ES-I3 (cell line): Measurements from ENCODE around the gene IL1RN.

ENCODE experiments used
- H3K36me3 ChIP-seq: 2 replicates; pipeline ENCODE4 v1.6.1; 2013; ENCODE audit warnings: mild to moderate bottlenecking, low read length, control low read depth, moderate library complexity; ENCODE audit not compliant: insufficient read depth
- H3K4me1 ChIP-seq: 2 replicates; pipeline ENCODE4 v1.6.1; 2013; ENCODE audit warnings: mild to moderate bottlenecking, control low read depth, low read length; ENCODE audit not compliant: insufficient read depth
- H3K9ac ChIP-seq: 2 replicates; pipeline ENCODE4 v1.6.1; 2013; ENCODE audit warnings: low read depth, mild to moderate bottlenecking, low read length, moderate library complexity
- H3K9me3 ChIP-seq: 2 replicates; pipeline ENCODE4 v1.6.1; 2013; ENCODE audit warnings: mild to moderate bottlenecking, low read length, moderate library complexity; ENCODE audit not compliant: control insufficient read depth, insufficient read depth

The IL1RN gene

DNA sequence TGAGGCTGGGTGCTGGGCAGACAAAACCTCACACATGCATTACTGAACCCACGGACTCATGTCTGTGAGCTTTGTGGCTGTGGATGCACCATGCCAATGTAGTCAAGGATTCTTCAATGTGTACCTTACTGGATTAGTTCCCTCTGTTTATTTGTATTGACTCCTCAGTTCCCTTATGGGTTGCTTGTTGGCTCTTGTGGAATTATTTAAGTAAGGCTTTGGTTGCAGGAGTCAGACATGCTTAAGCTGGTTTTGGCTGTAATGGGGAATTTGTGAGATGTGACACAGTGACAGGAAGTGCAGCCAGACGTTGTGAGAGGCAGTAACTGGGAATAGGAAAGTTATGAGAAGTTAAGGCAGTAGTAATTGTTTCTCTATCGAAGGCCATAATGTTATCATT, 13.6 kb upstream of the IL1RN start:
- Histone ChIP-seq H3K36me3 (no peaks in the 10 kb centered on the region), H3K9ac (no peak overlapping the region), H3K4me1 (peaks cover 9% of the 10 kb centered on the region), H3K9me3 (no peaks in the 10 kb centered on the region)

GRCh38 chr2:113114224-113114945, 13.0 kb upstream of the IL1RN start:
- H3K4me1 ChIP-seq: peaks cover 9% of the 10 kb centered on the region
- H3K9me3 ChIP-seq: no peaks in the 10 kb centered on the region
- no peaks in the 10 kb centered on the region for H3K36me3 ChIP-seq
- H3K9ac ChIP-seq: no peak overlapping the region

DNA sequence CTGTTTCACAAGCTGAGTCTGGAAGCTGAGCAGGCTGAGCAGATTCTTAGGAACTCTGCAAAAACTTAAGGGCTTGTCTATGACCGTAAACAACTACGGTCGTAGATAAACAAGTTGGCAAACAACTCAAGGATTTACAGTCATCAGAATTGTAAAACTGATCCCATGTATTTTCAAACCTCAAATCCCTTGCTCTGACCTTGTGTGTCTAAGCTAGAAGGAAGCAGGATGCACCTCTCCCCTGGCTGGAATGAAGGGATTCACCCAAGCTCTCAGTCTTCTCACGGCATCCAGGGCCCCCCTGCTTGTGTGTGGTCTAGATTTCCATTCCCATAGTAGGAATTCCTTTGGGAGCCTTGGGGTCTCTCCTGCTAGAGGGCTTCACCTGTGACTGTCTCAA, 12.4 kb upstream of the IL1RN start:
- peaks cover 9% of the 10 kb centered on the region for H3K4me1 ChIP-seq
- no peak overlapping the region for H3K9ac ChIP-seq

GRCh38 chr2:113116100-113116958, 11.1 kb upstream of the IL1RN start:
- H3K9me3 ChIP-seq: no peaks in the 10 kb centered on the region
- H3K36me3 ChIP-seq: no peaks in the 10 kb centered on the region
- peaks cover 9% of the 10 kb centered on the region for H3K4me1 ChIP-seq
- H3K9ac ChIP-seq: no peak overlapping the region

More for the DNA sequence above, 12.4 kb upstream of the IL1RN start:
- H3K9me3 ChIP-seq: no peaks in the 10 kb centered on the region
- H3K36me3 ChIP-seq: no peaks in the 10 kb centered on the region

DNA sequence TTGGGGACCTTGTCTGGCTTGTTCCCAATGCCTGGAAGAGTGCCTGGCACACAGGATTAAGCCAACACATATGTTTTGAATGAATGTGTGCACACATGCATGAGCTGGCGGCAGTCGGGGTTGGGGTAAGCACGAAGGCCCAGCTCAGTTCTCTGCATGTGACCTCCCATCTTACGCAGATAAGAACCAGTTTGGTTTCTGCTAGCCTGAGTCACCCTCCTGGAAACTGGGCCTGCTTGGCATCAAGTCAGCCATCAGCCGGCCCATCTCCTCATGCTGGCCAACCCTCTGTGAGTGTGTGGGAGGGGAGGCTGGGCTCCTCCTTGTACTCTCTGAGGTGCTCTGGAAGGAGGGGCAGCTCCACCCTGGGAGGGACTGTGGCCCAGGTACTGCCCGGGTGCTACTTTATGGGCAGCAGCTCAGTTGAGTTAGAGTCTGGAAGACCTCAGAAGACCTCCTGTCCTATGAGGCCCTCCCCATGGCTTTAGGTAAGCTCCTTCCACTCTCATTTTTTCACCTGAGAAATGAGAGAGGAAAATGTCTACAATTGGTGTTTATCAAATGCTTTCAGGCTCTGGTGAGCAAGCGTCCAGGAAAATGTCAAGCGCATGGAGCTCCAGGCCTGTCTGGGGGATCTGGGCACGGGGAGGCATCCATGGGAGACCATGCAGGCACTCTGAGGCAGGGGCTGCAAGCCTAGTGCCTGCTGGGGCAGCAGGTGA, 9.7 kb upstream of the IL1RN start:
- no peaks in the 10 kb centered on the region for H3K36me3 ChIP-seq
- H3K9me3 ChIP-seq: no peaks in the 10 kb centered on the region
- peaks cover 4% of the 10 kb centered on the region for H3K4me1 ChIP-seq
- no peak overlapping the region for H3K9ac ChIP-seq

- no peak overlapping the region for H3K9ac ChIP-seq
- no peaks in the 10 kb centered on the region for H3K4me1 ChIP-seq
- no peaks in the 10 kb centered on the region for H3K9me3 ChIP-seq
- no peaks in the 10 kb centered on the region for H3K36me3 ChIP-seq
Observed at GRCh38 chr2:113118263-113118657, 9.1 kb upstream of the IL1RN start.

GRCh38 chr2:113119111-113119510, 8.3 kb upstream of the IL1RN start:
- Histone ChIP-seq H3K9me3 (no peaks in the 10 kb centered on the region), H3K9ac (no peak overlapping the region), H3K36me3 (no peaks in the 10 kb centered on the region), H3K4me1 (no peaks in the 10 kb centered on the region)

- Histone ChIP-seq H3K36me3 (no peaks in the 10 kb centered on the region), H3K9ac (no peak overlapping the region), H3K9me3 (no peaks in the 10 kb centered on the region), H3K4me1 (no peaks in the 10 kb centered on the region)
Observed at GRCh38 chr2:113120861-113121260, 6.5 kb upstream of the IL1RN start.

GRCh38 chr2:113122364-113122763, 5.0 kb upstream of the IL1RN start:
- Histone ChIP-seq H3K4me1 (no peaks in the 10 kb centered on the region), H3K9me3 (no peaks in the 10 kb centered on the region), H3K9ac (no peak overlapping the region), H3K36me3 (no peaks in the 10 kb centered on the region)

DNA sequence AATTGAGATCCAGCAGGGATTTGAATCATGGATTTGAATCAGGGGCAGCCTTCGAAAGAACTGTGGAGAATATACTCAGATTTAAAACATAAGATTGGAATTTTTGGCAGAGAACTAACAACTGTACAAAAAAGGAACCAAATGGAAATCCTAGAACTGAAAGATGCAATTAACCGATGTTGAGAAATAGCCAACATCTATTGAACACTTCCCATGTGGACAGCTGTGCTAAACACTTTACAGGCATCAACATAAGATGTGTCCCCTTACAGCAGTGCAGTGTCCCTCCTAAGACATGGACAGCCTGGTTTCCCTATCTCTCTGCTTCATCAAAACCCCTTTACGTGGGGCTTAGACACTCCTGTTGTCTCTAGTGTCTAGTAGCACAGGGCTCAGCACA, 3.7 kb upstream of the IL1RN start:
- Histone ChIP-seq H3K9ac (no peak overlapping the region), H3K9me3 (no peaks in the 10 kb centered on the region), H3K36me3 (no peaks in the 10 kb centered on the region), H3K4me1 (no peaks in the 10 kb centered on the region)

DNA sequence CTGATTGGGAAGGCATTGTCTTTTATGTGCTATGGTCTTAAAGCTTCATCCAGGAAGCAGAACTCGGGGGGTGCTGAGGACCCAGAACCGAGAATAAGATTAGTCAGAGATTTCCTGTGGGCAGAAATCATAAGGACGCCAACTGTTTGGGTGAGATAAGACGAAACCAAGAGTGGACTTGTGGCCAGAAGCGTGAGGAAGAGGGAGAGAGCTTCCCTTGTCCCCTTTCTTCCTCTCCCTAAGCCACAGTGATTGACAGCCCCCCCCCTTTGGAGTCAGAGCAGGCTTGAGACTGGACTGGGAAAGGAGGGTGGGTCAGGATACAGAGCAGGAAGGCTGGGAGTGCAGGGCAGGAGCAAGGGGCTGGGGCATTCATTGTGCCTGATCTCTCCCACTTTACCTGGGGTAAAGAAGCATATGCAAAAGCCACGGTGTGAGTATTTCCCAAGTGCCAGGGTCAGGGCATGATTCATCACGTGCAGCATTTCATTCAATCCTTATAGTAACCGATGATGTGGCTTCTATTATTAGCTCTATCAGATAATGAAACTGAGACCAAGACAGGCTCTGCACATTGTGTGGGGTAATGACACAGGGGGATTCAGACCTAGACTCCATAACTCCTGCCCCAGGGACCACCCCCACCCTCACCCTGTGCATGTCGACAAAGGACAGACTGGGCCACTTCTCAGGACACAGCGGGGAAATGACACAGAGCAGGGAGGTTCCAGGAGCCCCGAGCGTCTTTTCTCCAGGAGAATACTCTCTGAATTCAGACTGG, 3.0 kb upstream of the IL1RN start:
- Histone ChIP-seq H3K4me1 (no peaks in the 10 kb centered on the region), H3K9me3 (no peaks in the 10 kb centered on the region), H3K9ac (no peak overlapping the region), H3K36me3 (no peaks in the 10 kb centered on the region)

DNA sequence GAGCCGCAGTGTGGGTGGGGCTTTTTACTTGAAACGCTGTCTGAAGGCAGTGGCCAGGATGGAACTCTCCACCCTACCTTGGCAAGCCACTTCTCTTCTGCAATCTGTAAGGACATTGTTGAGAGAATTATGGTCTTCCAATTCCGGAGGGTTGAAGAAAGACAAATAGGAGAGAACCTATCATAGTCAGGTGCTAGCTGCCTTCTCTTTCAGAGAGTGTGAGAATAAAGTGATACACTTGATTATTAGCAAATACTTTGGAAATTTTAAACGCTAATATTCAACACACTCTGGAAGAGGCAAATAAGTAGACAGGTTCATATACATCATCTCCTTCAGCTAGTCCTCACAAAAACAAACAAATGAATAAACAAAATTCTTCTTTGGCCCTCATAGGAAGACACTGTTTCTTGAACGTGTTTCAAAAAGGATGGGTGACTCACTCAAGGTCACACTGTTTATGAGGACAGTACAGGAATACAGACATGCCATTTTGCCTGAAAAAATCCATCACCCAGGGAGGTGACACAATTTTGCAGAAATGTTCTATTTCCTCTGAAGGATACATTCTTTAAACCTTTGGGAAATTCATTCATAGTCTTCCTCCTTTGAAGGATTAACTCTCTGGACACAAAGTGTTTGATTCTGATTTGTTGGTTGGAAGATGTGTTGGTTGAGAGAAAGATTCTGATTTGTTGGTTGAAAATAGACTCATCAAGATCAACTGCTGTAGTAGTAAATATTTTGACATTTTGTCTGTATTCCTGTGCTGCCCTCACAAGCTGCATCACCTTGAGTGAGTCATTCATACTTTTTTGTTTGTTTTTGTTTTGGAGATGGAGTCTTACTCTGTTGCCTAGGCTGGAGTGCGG, 2.2 kb upstream of the IL1RN start:
- H3K9ac ChIP-seq: no peak overlapping the region
- no peaks in the 10 kb centered on the region for H3K4me1 ChIP-seq
- H3K9me3 ChIP-seq: no peaks in the 10 kb centered on the region
- H3K36me3 ChIP-seq: no peaks in the 10 kb centered on the region
